SH-SY5Y (cell line): ENCODE measurements around the gene FMN2.

Source experiments
- GATA2 ChIP-seq: IDR thresholded peaks from 2 replicates; pipeline ENCODE4 v1.6.1; 2011; ENCODE audit warnings: mild to moderate bottlenecking, low read depth, low read length
- GATA3 ChIP-seq: IDR thresholded peaks from 2 replicates; pipeline ENCODE4 v1.6.1; 2011; ENCODE audit warnings: low read depth, mild to moderate bottlenecking, low read length, moderate library complexity

DNA sequence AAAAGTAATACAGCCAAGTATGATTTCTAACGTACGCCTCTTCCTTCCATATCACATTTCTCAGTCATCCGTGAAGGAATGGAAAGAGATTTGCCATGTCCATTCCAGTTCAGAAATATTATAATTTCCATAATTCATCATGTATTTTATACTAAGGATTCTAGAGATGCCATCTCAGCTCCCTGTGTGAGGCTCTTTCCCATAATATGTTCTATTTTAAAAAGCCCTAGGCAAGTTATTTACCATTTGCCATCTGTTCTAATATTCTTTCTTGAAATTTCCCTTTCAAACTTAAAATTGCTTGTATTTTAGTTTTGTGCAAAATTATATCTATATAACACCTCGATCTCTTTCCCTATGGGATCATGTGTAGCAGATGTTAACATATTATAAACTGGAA, 106.7 kb downstream of the FMN2 start:
- TF ChIP-seq GATA3 = no peak
- no peak for TF ChIP-seq GATA2
